Measurements from ENCODE around the gene STMN1.

STMN1 gene

DNA sequence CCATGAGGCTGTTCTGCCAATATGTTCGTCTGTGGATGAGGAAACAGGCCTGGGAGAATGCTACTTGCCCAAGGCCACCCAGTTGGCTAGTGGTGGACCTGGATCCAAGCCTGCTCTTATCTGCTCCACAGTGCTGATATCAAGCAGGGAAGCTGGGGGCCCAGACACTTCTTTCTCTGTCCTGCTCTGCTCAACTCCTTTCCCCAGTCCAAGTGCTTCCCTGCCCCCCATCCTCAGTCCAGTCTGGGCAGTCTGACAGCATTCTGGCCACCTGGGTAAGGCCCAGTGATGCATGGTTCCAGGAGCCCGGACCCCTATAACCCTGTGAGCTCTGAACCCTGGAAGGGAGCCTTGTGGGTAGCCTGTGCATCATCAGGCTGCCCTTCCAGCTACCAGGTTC, 26.5 kb downstream of the STMN1 start:
- H3K27me3 ChIP-seq (ENCODE audit: insufficient read depth, insufficient read length), result peaks cover 21% of the 10 kb centered on the region
- H3K4me3 ChIP-seq (ENCODE audit: insufficient read length, low read depth), result no peak overlapping the region
- peaks cover 9% of the 10 kb centered on the region for H3K4me1 ChIP-seq (ENCODE audit: insufficient read depth, insufficient read length)
- no peak overlapping the region for H3K9ac ChIP-seq (ENCODE audit: insufficient read length, low read depth)
- no peaks in the 10 kb centered on the region for H3K36me3 ChIP-seq (ENCODE audit: insufficient read depth, insufficient read length, low read length)
- H3K9me3 ChIP-seq (ENCODE audit: insufficient read depth, low read length), result no peaks in the 10 kb centered on the region
- DNase-seq (ENCODE audit: low read depth, low spot score), result no peak
- no peak for TF ChIP-seq SUZ12 (IDR thresholded peaks at IDR 0.05; ENCODE audit: extremely low read depth, insufficient read depth, insufficient read length)
- TF ChIP-seq ZNF274 (IDR thresholded peaks at IDR 0.05; ENCODE audit: low read depth, low read length), result no peak
- no peak for TF ChIP-seq YY1 (IDR thresholded peaks at IDR 0.05; ENCODE audit: insufficient read depth, insufficient read length)

DNA sequence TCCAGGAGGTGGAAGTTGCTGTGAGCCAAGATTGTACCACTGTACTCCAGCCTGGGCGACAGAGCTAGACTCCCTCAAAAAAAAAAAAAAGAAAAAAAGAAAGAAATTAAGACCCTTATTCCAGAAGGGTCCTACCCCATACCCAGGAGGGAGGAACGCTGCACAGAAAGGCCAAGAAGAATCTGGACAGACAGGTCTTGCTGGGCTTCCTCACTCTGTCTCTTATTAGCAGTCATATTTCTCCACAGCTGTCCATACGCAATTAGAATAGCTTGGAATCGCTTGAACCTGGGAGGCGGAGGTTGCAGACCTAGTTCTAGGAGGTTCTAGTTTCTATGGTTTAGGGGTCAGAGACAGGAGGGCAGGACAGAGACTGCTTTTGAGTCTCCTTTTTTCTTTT, 27.5 kb downstream of the STMN1 start:
- Histone ChIP-seq H3K27me3 (ENCODE audit: insufficient read depth, insufficient read length) (peaks cover 21% of the 10 kb centered on the region), H3K9me3 (ENCODE audit: insufficient read depth, low read length) (no peaks in the 10 kb centered on the region), H3K4me1 (ENCODE audit: insufficient read depth, insufficient read length) (peaks cover 14% of the 10 kb centered on the region), H3K36me3 (ENCODE audit: insufficient read depth, insufficient read length, low read length) (no peaks in the 10 kb centered on the region), H3K9ac (ENCODE audit: insufficient read length, low read depth) (no peak overlapping the region), H3K4me3 (ENCODE audit: insufficient read length, low read depth) (no peak overlapping the region)
- TF ChIP-seq YY1 (IDR thresholded peaks at IDR 0.05; ENCODE audit: insufficient read depth, insufficient read length) (no peak), ZNF274 (IDR thresholded peaks at IDR 0.05; ENCODE audit: low read depth, low read length) (no peak), SUZ12 (IDR thresholded peaks at IDR 0.05; ENCODE audit: extremely low read depth, insufficient read depth, insufficient read length) (no peak)
- no peak for DNase-seq (ENCODE audit: low read depth, low spot score)

GRCh38 chr1:25877155-25877554, 29.1 kb downstream of the STMN1 start:
- DNase-seq (ENCODE audit: low read depth, low spot score), result no peak
- Histone ChIP-seq H3K9ac (ENCODE audit: insufficient read length, low read depth) (no peak overlapping the region), H3K36me3 (ENCODE audit: insufficient read depth, insufficient read length, low read length) (no peaks in the 10 kb centered on the region), H3K9me3 (ENCODE audit: insufficient read depth, low read length) (no peaks in the 10 kb centered on the region), H3K27me3 (ENCODE audit: insufficient read depth, insufficient read length) (peaks cover 21% of the 10 kb centered on the region), H3K4me1 (ENCODE audit: insufficient read depth, insufficient read length) (peaks cover 14% of the 10 kb centered on the region), H3K4me3 (ENCODE audit: insufficient read length, low read depth) (no peak overlapping the region)
- no peak for TF ChIP-seq SUZ12 (IDR thresholded peaks at IDR 0.05; ENCODE audit: extremely low read depth, insufficient read depth, insufficient read length)
- TF ChIP-seq YY1 (IDR thresholded peaks at IDR 0.05; ENCODE audit: insufficient read depth, insufficient read length), result no peak
- no peak for TF ChIP-seq ZNF274 (IDR thresholded peaks at IDR 0.05; ENCODE audit: low read depth, low read length)

GRCh38 chr1:25876693-25877077, 29.5 kb downstream of the STMN1 start:
- no peak for TF ChIP-seq YY1 (IDR thresholded peaks at IDR 0.05; ENCODE audit: insufficient read depth, insufficient read length)
- no peak for TF ChIP-seq ZNF274 (IDR thresholded peaks at IDR 0.05; ENCODE audit: low read depth, low read length)
- no peak for TF ChIP-seq SUZ12 (IDR thresholded peaks at IDR 0.05; ENCODE audit: extremely low read depth, insufficient read depth, insufficient read length)
- Histone ChIP-seq H3K4me3 (ENCODE audit: insufficient read length, low read depth) (no peak overlapping the region), H3K27me3 (ENCODE audit: insufficient read depth, insufficient read length) (peaks cover 21% of the 10 kb centered on the region), H3K9me3 (ENCODE audit: insufficient read depth, low read length) (no peaks in the 10 kb centered on the region), H3K4me1 (ENCODE audit: insufficient read depth, insufficient read length) (peaks cover 15% of the 10 kb centered on the region), H3K36me3 (ENCODE audit: insufficient read depth, insufficient read length, low read length) (no peaks in the 10 kb centered on the region), H3K9ac (ENCODE audit: insufficient read length, low read depth) (peak overlapping the region; percentile 80)
- DNase-seq (ENCODE audit: low read depth, low spot score), result no peak

GRCh38 chr1:25875856-25876692, 30.1 kb downstream of the STMN1 start:
- H3K4me3 ChIP-seq (ENCODE audit: insufficient read length, low read depth), result peak overlapping the region; percentile 47
- no peaks in the 10 kb centered on the region for H3K36me3 ChIP-seq (ENCODE audit: insufficient read depth, insufficient read length, low read length)
- DNase-seq (ENCODE audit: low read depth, low spot score), result no peak
- peaks cover 21% of the 10 kb centered on the region for H3K27me3 ChIP-seq (ENCODE audit: insufficient read depth, insufficient read length)
- TF ChIP-seq SUZ12 (IDR thresholded peaks at IDR 0.05; ENCODE audit: extremely low read depth, insufficient read depth, insufficient read length), result no peak
- no peak for TF ChIP-seq ZNF274 (IDR thresholded peaks at IDR 0.05; ENCODE audit: low read depth, low read length)
- TF ChIP-seq YY1 (IDR thresholded peaks at IDR 0.05; ENCODE audit: insufficient read depth, insufficient read length), result no peak
- H3K9ac ChIP-seq (ENCODE audit: insufficient read length, low read depth), result peak overlapping the region; percentile 80
- peaks cover 15% of the 10 kb centered on the region for H3K4me1 ChIP-seq (ENCODE audit: insufficient read depth, insufficient read length)
- no peaks in the 10 kb centered on the region for H3K9me3 ChIP-seq (ENCODE audit: insufficient read depth, low read length)

- peak; percentile 70 for DNase-seq (ENCODE audit: low read depth, low spot score)
- Histone ChIP-seq H3K27me3 (ENCODE audit: insufficient read depth, insufficient read length) (peaks cover 20% of the 10 kb centered on the region), H3K4me1 (ENCODE audit: insufficient read depth, insufficient read length) (peaks cover 15% of the 10 kb centered on the region), H3K9ac (ENCODE audit: insufficient read length, low read depth) (peak within 1 kb of the TSS; percentile 80), H3K4me3 (ENCODE audit: insufficient read length, low read depth) (peak within 1 kb of the TSS; percentile 47), H3K9me3 (ENCODE audit: insufficient read depth, low read length) (no peaks in the 10 kb centered on the region), H3K36me3 (ENCODE audit: insufficient read depth, insufficient read length, low read length) (peaks cover 4% of the 10 kb centered on the region)
- TF ChIP-seq YY1 (IDR thresholded peaks at IDR 0.05; ENCODE audit: insufficient read depth, insufficient read length) (no peak), ZNF274 (IDR thresholded peaks at IDR 0.05; ENCODE audit: low read depth, low read length) (no peak), SUZ12 (IDR thresholded peaks at IDR 0.05; ENCODE audit: extremely low read depth, insufficient read depth, insufficient read length) (no peak)
Measured at GRCh38 chr1:25875154-25875855, 30.9 kb downstream of the STMN1 start, which contains the start of gene PAQR7. Gene PAQR7 (minus strand): TSS chr1:25875708. CDS start chr1:25863839, 11,869 bp downstream.

GRCh38 chr1:25874635-25875153, 31.5 kb downstream of the STMN1 start:
- Histone ChIP-seq H3K36me3 (ENCODE audit: insufficient read depth, insufficient read length, low read length) (peaks cover 10% of the 10 kb centered on the region), H3K9ac (ENCODE audit: insufficient read length, low read depth) (peak overlapping the region; percentile 80), H3K4me1 (ENCODE audit: insufficient read depth, insufficient read length) (peaks cover 19% of the 10 kb centered on the region), H3K4me3 (ENCODE audit: insufficient read length, low read depth) (peak overlapping the region; percentile 47), H3K9me3 (ENCODE audit: insufficient read depth, low read length) (no peaks in the 10 kb centered on the region), H3K27me3 (ENCODE audit: insufficient read depth, insufficient read length) (peaks cover 16% of the 10 kb centered on the region)
- DNase-seq (ENCODE audit: low read depth, low spot score), result no peak
- TF ChIP-seq YY1 (IDR thresholded peaks at IDR 0.05; ENCODE audit: insufficient read depth, insufficient read length) (no peak), ZNF274 (IDR thresholded peaks at IDR 0.05; ENCODE audit: low read depth, low read length) (no peak), SUZ12 (IDR thresholded peaks at IDR 0.05; ENCODE audit: extremely low read depth, insufficient read depth, insufficient read length) (no peak)

Data from NT2/D1 (cell line).